Heart right ventricle (tissue), 16 donors: ENCODE data around the gene C10orf71. TPM values are rescaled to one million over a fixed set of nuclear protein-coding genes. Genes with fewer than 3 reads are reported as not detected.
A peak's percentile ranks its signal among the peaks of the same experiment; 100 is the strongest.

Experiments
- ATAC-seq, 8 donors: fragments of 200-7000 bp; cut with Tn5 transposase; one replicate each; pipeline ENCODE4 v1.9.1; 2020; ENCODE audit warnings: mild to moderate bottlenecking in 8 of 8, moderate library complexity in 8 of 8, moderate number of reproducible peaks in 1 of 8
- DNase-seq, 2 donors: peaks; one replicate each; pipeline ENCODE4 v3.0.0-alpha.2; 2020
- H3K27ac ChIP-seq, 10 donors: fragments of 200-600 bp; sonication (generic) in 2 of 10; one replicate each; pipeline versions ENCODE4 v1.5.0 to v1.8.0; 2020 to 2022; ENCODE audit warnings: mild to moderate bottlenecking in 3 of 10
- H3K27me3 ChIP-seq, 7 donors: fragments of 200-600 bp; one replicate each; pipeline ENCODE4 v1.8.0; 2021 to 2022; ENCODE audit warnings: mild to moderate bottlenecking in 2 of 7
- H3K36me3 ChIP-seq, 9 donors: fragments of 200-600 bp; sonication (generic) in 1 of 9; one replicate each; pipeline versions ENCODE4 v1.5.0 to v1.8.0; 2020 to 2022; ENCODE audit warnings: mild to moderate bottlenecking in 2 of 9
- H3K4me1 ChIP-seq, 9 donors: fragments of 200-600 bp; sonication (generic) in 1 of 9; one replicate each; pipeline versions ENCODE4 v1.5.0 to v1.8.0; 2020 to 2022; ENCODE audit warnings: mild to moderate bottlenecking in 4 of 9
- H3K4me3 ChIP-seq, 10 donors: fragments of 200-600 bp; sonication (generic) in 2 of 10; one replicate each; pipeline versions ENCODE4 v1.5.0 to v1.8.0; 2020 to 2022; ENCODE audit warnings: mild to moderate bottlenecking in 7 of 10, moderate library complexity in 2 of 10
- H3K9me3 ChIP-seq, 11 donors: fragments of 200-600 bp in 10 of 11; sonication (generic) in 2 of 11; one replicate each; pipeline versions ENCODE4 v1.5.0 to v1.8.0; 2013 to 2022; ENCODE audit warnings: mild to moderate bottlenecking in 2 of 11, control low read depth in 1 of 11, moderate library complexity in 1 of 11
- WGBS, 2 donors: extraction: QIAGEN DNeasy Blood & Tissue Kit; methylation state at CpG; one replicate each; pipeline ENCODE4 v1.1.7; 2013; ENCODE audit warnings: inconsistent platforms in 1 of 2; 5-methylcytosine and 5-hydroxymethylcytosine counted together
- intact Hi-C, 10 donors: fragments of 100-400 bp; cut with DNase I; formaldehyde crosslinking; loops; one replicate each; pipeline versions ENCODE4 v1.11.1 to v1.14.2; 2022
- polyA plus RNA-seq, 2 donors: library from polyadenylated mRNA; stranded (reverse); fragments of 200-250 nt; gene quantifications; one replicate each; pipeline ENCODE4 v1.2.3, GENCODE V29; 2013
- total RNA-seq, 10 donors: library from RNA; stranded (reverse); fragmentation: NEBNext Ultra II Directional in 3 of 10; extraction: Animal tissue kit (Norgen Biotek cat#: 25700) in 3 of 10; gene quantifications; one replicate each; pipeline versions ENCODE4 v1.2.1 to v1.2.4, GENCODE V29; 2021 to 2023
- TF ChIP-seq, protein P1 (sequence below), 9 donors: fragments of 200-600 bp; sonication (generic) in 2 of 9; IDR thresholded peaks; one replicate each; pipeline versions ENCODE4 v1.5.0 to v1.8.0; 2021 to 2022; ENCODE audit warnings: antibody characterized with exemption in 9 of 9, mild to moderate bottlenecking in 5 of 9, moderate library complexity in 1 of 9
- donor health status: Arrhythmogenic right ventricular cardiomyopathy.
- donor health status: ischemic (EF 13 %, LVEDD 7.1; RV severe dilation, severe dysfunction).
- donor health status: healthy with polysubstance abuse.
- donor health status: DM: no; HTN: yes; CAD: no.
- donor health status: DM: no; HTN: no; CAD: no.
- donor health status: ischemic (EF 25% LVEDD 6.9; RV normal size, moderate dysfunction).
- donor health status: ischemic (EF 25% LVEDD 5.7; RV mildly dilated, moderate dysfunction).
- donor health status: healthy.
- donor health status: DM: yes; HTN: yes; CAD: no.
- donor health status: Ischemic cardiomyopathy.
- donor health status: ischemic (EF 35%, LVEDD 5.7; RV mildly dilated, moderate dysfunction).
- donor health status: nonischemic (EF 11% LVEDD 7.7; RV severe dilation, severe dysfunction).
- donor health status: DM: yes; HTN: yes; CAD: no.
- donor health status: PGD.
- donor health status: ischemic (EF 29% LVEDD 5.4; RV normal size, mild dysfunction).
- donor health status: nonischemic (EF 23%, LVEDD 6.1; RV moderate dilation, normal function).

The C10orf71 gene
- total and polyA plus RNA-seq, 12 donors: 3.6 to 225 (median 149) TPM

DNA sequence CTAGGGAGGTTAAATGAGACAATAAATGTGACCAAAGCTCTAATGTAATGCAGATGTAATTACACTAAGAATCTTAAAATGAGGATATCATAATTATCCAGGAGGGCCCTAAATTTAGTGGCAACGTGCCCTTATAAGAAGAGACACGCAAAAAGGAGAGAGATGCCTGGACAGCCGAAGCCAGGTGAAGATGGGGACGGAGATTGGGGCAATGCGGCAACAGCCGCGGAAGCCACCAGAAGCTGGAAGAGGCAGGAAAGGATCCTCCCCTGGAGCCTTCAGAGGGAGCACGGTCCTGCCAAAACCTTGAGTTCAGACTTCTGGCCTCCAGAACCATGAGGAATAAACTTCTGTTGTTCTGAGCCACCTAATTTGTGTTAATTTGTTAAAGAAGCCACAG, 25.3 kb upstream of the C10orf71 start:
- Histone ChIP-seq H3K4me1 (peaks cover 14 to 59% (median 31%) of the 10 kb centered on the region in 9 donors), H3K4me3 (no peak overlapping the region), H3K36me3 (no peaks in the 10 kb centered on the region), H3K27ac (peak overlapping the region in 4 of 10 donors; percentile 79 to 92 (median 86)), H3K9me3 (no peaks in the 10 kb centered on the region), H3K27me3 (no peaks in the 10 kb centered on the region)
- no peak for DNase-seq
- no peak for ATAC-seq
- intact Hi-C loops: loop anchor here in 1 of 10 donors (2.0 kb wide), 1 partner anchor 49 kb away; no protein-coding TSS in a partner anchor
- 96 to 97% methylated on average over 8 of the region's 8 CpGs for WGBS, 2 donors
- TF ChIP-seq, protein P1, sequence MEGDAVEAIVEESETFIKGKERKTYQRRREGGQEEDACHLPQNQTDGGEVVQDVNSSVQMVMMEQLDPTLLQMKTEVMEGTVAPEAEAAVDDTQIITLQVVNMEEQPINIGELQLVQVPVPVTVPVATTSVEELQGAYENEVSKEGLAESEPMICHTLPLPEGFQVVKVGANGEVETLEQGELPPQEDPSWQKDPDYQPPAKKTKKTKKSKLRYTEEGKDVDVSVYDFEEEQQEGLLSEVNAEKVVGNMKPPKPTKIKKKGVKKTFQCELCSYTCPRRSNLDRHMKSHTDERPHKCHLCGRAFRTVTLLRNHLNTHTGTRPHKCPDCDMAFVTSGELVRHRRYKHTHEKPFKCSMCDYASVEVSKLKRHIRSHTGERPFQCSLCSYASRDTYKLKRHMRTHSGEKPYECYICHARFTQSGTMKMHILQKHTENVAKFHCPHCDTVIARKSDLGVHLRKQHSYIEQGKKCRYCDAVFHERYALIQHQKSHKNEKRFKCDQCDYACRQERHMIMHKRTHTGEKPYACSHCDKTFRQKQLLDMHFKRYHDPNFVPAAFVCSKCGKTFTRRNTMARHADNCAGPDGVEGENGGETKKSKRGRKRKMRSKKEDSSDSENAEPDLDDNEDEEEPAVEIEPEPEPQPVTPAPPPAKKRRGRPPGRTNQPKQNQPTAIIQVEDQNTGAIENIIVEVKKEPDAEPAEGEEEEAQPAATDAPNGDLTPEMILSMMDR (IDR thresholded peaks at IDR 0.05): no peak

DNA sequence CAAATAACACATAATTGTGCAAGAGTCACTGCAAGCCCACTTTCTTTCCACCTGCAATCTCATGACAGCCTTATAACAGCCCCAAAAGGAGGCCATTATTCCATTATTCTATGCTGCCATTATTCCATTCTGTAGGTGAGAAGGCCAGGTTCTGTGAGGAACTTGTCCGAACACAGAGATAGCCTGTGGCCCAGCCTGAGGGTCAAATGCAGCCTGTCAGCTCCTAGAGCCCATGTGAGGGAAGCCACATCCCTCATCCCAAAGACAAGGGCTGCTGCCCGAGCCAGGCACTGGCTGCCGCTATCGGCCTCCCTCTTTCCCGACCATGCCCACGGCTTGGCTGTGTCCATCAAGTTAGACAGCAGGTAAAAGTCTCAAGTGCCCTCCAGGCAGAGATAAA, 24.1 kb upstream of the C10orf71 start:
- no peak overlapping the region for H3K27ac ChIP-seq
- no peaks in the 10 kb centered on the region for H3K27me3 ChIP-seq
- WGBS, 2 donors: 59 to 63% methylated on average over 6 of the region's 6 CpGs
- H3K9me3 ChIP-seq: no peaks in the 10 kb centered on the region
- TF ChIP-seq, protein P1 (IDR thresholded peaks at IDR 0.05): no peak
- peaks cover 14 to 72% (median 42%) of the 10 kb centered on the region in 9 donors for H3K4me1 ChIP-seq
- intact Hi-C loops: no loop called here
- no peaks in the 10 kb centered on the region for H3K36me3 ChIP-seq
- no peak overlapping the region for H3K4me3 ChIP-seq
- ATAC-seq (no peak), DNase-seq (no peak)

DNA sequence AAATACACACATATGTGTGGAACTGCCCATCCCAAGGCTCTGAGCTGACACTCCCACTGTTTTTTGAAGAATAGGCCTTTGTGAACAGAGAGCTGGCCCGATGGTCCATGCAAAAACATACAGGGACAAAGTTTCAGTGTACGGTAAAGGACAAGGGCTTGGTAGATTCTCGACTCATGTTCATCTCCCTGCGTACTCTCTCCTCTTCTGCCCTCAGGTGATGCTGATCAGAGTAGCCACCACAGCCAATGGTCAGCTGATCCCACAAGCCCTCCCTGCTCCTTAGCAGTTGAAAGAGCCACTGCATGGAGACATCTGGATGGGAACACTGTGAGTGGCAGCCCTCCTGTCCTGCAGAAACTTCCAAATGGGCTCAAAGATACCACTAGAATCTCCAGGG, 23.1 kb upstream of the C10orf71 start:
- intact Hi-C loops: no loop called here
- TF ChIP-seq, protein P1 (IDR thresholded peaks at IDR 0.05): no peak
- WGBS, 2 donors: 83 to 95% methylated on average over 4 of the region's 4 CpGs
- Histone ChIP-seq H3K4me3 (no peak overlapping the region), H3K36me3 (no peaks in the 10 kb centered on the region), H3K27me3 (no peaks in the 10 kb centered on the region), H3K27ac (no peak overlapping the region), H3K4me1 (peaks cover 10 to 68% (median 46%) of the 10 kb centered on the region in 9 donors), H3K9me3 (no peaks in the 10 kb centered on the region)
- ATAC-seq (no peak), DNase-seq (no peak)

DNA sequence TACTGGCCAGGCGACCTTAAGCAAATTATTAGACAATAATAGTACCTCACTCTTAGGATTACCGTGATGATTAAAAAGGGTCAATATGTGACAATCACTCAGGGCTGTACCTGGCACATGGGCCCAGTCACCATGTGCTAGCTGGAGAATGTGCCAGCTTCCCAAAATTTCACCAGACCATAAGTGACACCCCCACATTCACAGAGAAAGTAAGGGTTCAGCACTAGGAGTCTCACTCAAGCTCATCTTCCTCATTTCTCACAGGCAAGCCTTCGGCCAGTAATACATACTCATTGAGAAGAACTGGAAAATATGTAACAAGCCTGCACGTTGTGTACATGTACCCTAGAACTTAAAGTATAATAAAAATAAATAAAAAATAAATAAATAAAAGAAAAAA, 22.4 kb upstream of the C10orf71 start:
- TF ChIP-seq, protein P1 (IDR thresholded peaks at IDR 0.05): no peak
- Histone ChIP-seq H3K9me3 (no peaks in the 10 kb centered on the region), H3K36me3 (no peaks in the 10 kb centered on the region), H3K27me3 (no peaks in the 10 kb centered on the region), H3K4me1 (peaks cover 10 to 61% (median 43%) of the 10 kb centered on the region in 9 donors), H3K4me3 (no peak overlapping the region), H3K27ac (no peak overlapping the region)
- no peak for ATAC-seq
- DNase-seq: no peak
- intact Hi-C loops: no loop called here
- WGBS, 2 donors: 94 to 95% methylated on average over 4 of the region's 4 CpGs
